Mucosa of descending colon (tissue), 3 donors: ENCODE results near the gene TEX10. TPM values are rescaled to one million over a fixed set of nuclear protein-coding genes. Genes with fewer than 3 reads are reported as not detected.

Source experiments
- ATAC-seq: fragments of 200-7000 bp; cut with Tn5 transposase; one replicate; pipeline ENCODE4 v1.9.1; 2020; ENCODE audit warnings: mild to moderate bottlenecking, moderate library complexity
- DNase-seq, 3 donors: peaks; one replicate each; pipeline ENCODE4 v3.0.0-alpha.2; 2020
- H3K36me3 ChIP-seq: fragments of 200-600 bp; one replicate; pipeline ENCODE4 v1.8.0; 2021; ENCODE audit warnings: low read depth, mild to moderate bottlenecking
- H3K4me1 ChIP-seq: fragments of 200-600 bp; one replicate; pipeline ENCODE4 v1.8.0; 2021; ENCODE audit warnings: low read depth, mild to moderate bottlenecking
- H3K4me3 ChIP-seq: fragments of 200-600 bp; one replicate; pipeline ENCODE4 v1.8.0; 2021; ENCODE audit warnings: mild to moderate bottlenecking
- H3K9me3 ChIP-seq: fragments of 200-600 bp; one replicate; pipeline ENCODE4 v1.8.0; 2021; ENCODE audit warnings: mild to moderate bottlenecking
- CTCF ChIP-seq: fragments of 200-600 bp; IDR thresholded peaks from one replicate; pipeline ENCODE4 v1.8.0; 2022; ENCODE audit warnings: antibody characterized with exemption, mild to moderate bottlenecking
- intact Hi-C, 2 donors: fragments of 100-400 bp; cut with DNase I in 1 of 2; cut with micrococcal nuclease in 1 of 2; formaldehyde crosslinking; loops; one replicate each; pipeline versions ENCODE4 v1.11.0 to v1.11.1; 2022; cut with DNase I, micrococcal nuclease
- total RNA-seq, 3 donors: library from RNA; stranded (reverse); fragmentation: NEBNext Ultra II Directional in 2 of 3; extraction: Animal tissue kit (Norgen Biotek cat#: 25700) in 2 of 3; gene quantifications; one replicate each; pipeline versions ENCODE4 v1.2.1 to v1.2.4, GENCODE V29; 2021 to 2023
- donor health status: DM: no; HTN: no; CAD: no; lungs with moderate emphysema.
- donor health status: DM: no; HTN: no; CAD: no.
- donor health status: DM: no; HTN: yes; CAD: no.

The TEX10 gene
- total RNA-seq, 3 donors from 2014 or later, result 8.1 to 11.6 (median 11.0) TPM

DNA sequence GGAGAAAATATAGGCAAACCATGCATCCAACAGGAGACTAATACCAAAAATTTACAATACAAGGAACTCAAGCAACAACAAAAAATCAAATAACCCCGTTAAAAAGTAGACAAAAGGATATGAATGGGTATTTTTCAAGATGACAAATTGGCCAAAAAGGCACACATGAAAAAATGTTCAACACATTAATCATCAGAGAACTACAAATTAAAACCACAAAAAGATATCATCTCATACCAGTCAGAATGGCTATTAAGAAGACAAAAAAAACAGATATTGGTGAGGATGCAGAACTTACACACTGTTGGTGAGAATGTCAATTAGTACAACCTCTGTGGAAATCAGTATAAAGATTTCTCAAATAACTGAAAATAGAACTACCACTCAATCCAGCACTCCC lies 35.0 kb downstream of the TEX10 start:
- intact Hi-C loops, result no loop called here
- no peak for TF ChIP-seq CTCF
- H3K9me3 ChIP-seq, result no peaks in the 10 kb centered on the region
- H3K4me1 ChIP-seq, result no peaks in the 10 kb centered on the region
- DNase-seq (no peak), ATAC-seq (no peak)
- no peak overlapping the region for H3K4me3 ChIP-seq
- H3K36me3 ChIP-seq, result no peaks in the 10 kb centered on the region

DNA sequence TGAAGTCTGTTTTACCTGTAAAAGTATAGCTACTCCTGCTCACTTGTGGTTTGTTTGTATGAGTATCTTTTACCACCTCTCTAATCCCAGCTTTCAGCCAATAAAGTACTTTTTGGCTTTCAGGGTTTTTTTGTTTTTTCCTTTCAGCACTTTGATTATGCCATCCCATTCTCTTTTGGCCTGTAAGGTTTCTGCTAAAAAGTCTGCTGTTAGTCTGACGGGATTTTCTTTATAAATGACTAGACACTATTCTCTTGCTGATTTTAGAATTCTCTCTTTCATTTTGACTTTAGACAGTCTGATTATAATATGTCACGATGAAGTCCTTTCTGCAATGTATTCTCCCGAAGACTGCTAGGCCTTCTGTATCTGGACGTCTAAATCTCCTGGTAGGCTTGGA lies 37.2 kb downstream of the TEX10 start:
- no peaks in the 10 kb centered on the region for H3K4me1 ChIP-seq
- intact Hi-C loops, result no loop called here
- no peak for TF ChIP-seq CTCF
- ATAC-seq, result no peak
- no peaks in the 10 kb centered on the region for H3K9me3 ChIP-seq
- DNase-seq, result no peak
- no peaks in the 10 kb centered on the region for H3K36me3 ChIP-seq
- H3K4me3 ChIP-seq, result no peak overlapping the region

DNA sequence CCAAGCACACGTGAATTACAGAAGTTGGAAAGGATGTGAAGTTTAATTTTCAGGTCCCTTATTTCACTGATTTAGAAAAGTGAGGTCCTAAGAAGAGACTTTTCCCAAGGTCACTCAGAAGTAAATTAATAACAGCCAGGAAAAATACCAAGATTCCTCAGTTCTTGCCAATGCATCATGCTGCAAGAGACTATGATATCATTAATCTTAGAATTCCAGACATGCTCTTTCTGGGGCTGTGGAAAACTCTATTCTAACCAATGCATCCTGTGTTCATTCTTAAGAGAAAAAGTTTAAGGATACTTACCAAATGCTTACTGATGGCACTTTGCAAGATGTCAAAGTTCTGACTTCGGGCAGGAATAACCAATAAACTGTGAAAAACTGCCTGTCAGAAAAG lies 42.8 kb downstream of the TEX10 start:
- no peak for ATAC-seq
- no peaks in the 10 kb centered on the region for H3K36me3 ChIP-seq

DNA sequence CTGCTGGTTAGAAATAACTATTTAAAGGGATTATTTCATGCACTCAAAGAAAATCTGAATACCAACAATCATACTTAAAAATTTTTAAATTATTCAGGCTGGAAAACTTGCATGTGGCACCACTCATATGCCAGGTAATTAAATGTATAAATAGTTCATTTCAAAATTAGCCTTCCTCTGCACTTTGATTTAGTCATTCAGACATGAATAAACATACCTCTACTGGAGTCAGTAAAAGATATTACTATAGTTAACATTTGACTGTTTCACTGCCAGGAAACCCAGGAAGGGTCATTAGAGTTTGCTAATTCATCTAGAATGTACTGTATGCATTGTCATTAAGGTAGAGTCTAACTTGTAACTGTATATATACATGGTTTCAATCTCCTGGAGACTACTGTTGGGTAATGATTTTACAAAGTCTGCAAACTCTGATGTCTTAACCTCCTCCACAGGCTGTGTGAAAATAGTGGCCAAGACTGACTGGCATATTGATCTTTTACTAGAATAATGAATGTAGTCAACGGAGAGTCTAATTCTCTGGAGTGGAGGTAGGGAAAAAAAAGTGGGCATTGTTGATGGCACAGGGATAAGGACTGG lies 43.7 kb downstream of the TEX10 start:
- no peaks in the 10 kb centered on the region for H3K9me3 ChIP-seq
- H3K36me3 ChIP-seq, result no peaks in the 10 kb centered on the region
- DNase-seq (no peak), ATAC-seq (no peak)
- H3K4me3 ChIP-seq, result no peak overlapping the region
- intact Hi-C loops, result no loop called here
- no peak for TF ChIP-seq CTCF
- no peaks in the 10 kb centered on the region for H3K4me1 ChIP-seq

More for the DNA sequence above, 42.8 kb downstream of the TEX10 start:
- H3K4me1 ChIP-seq, result no peaks in the 10 kb centered on the region
- DNase-seq, result no peak
- intact Hi-C loops, result no loop called here
- no peak for TF ChIP-seq CTCF
- H3K4me3 ChIP-seq, result no peak overlapping the region
- no peaks in the 10 kb centered on the region for H3K9me3 ChIP-seq

DNA sequence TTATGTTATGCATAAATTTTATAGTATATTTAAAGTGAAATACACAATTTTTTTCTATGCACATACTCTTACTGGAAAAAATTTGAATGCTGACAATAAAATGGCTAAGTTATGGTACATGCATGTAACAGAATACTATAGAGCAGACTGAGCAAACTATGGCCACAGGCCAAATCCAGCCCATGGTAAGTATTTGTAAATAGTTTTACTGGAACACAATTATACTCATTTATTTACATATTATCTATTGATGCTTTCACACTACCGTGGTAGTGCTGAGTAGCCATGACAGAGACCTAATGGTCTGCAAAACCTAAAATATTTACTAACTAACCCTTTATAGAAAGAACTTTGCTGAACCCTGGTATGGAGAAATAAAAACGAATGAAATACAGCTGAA lies 45.7 kb downstream of the TEX10 start:
- Histone ChIP-seq H3K9me3 (no peaks in the 10 kb centered on the region), H3K4me3 (no peak overlapping the region), H3K4me1 (no peaks in the 10 kb centered on the region), H3K36me3 (no peaks in the 10 kb centered on the region)
- ATAC-seq, result no peak
- intact Hi-C loops, result no loop called here
- no peak for TF ChIP-seq CTCF
- DNase-seq, result no peak

DNA sequence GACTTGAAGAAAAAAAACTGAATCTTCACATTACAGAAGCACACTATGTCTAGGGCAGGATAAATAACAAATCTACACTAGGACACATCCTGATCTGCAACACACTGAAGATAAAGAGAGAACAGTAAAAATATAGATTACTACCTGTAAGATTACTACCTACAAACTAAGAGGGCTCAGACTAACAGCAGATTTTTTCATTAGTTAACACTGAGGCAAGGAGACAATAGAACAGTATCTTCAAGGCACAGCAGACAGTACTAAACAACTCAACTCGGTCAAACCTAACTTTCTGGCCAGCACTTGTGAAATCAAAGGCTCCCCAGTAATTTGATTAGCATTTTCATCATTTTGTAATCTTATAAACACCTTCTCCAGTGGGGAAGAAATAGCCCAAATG lies 46.5 kb downstream of the TEX10 start:
- intact Hi-C loops, result no loop called here
- H3K36me3 ChIP-seq, result no peaks in the 10 kb centered on the region
- no peak for TF ChIP-seq CTCF

More for the DNA sequence above, 46.5 kb downstream of the TEX10 start:
- DNase-seq (no peak), ATAC-seq (no peak)
- H3K4me3 ChIP-seq, result no peak overlapping the region
- no peaks in the 10 kb centered on the region for H3K4me1 ChIP-seq
- no peaks in the 10 kb centered on the region for H3K9me3 ChIP-seq
